KMS-11 (cell line): Measurements from ENCODE around the gene ATG14.

Source experiments
- H2AFZ ChIP-seq: fragments of 200-600 bp; sonication (generic); 2 replicates; pipeline ENCODE4 v1.6.1; 2016; ENCODE audit warnings: antibody characterized with exemption, mixed run types, low read depth
- H3K27ac ChIP-seq: fragments of 200-600 bp; sonication (generic); 2 replicates; pipeline ENCODE4 v1.6.1; 2016; ENCODE audit warnings: mild to moderate bottlenecking, mixed run types
- H3K27me3 ChIP-seq: fragments of 200-600 bp; sonication (generic); 2 replicates; pipeline ENCODE4 v1.6.1; 2017; ENCODE audit warnings: mild to moderate bottlenecking, low read depth, mixed run types, moderate library complexity; ENCODE audit not compliant: insufficient read depth
- H3K36me3 ChIP-seq: fragments of 200-600 bp; sonication (generic); 2 replicates; pipeline ENCODE4 v1.6.1; 2017; ENCODE audit warnings: mild to moderate bottlenecking, mixed run types; ENCODE audit not compliant: insufficient read depth
- H3K4me1 ChIP-seq: fragments of 200-600 bp; sonication (generic); 2 replicates; pipeline ENCODE4 v1.6.1; 2016; ENCODE audit warnings: mild to moderate bottlenecking, low read depth, mixed run types; ENCODE audit not compliant: poor library complexity, severe bottlenecking
- H3K4me2 ChIP-seq: fragments of 200-600 bp; sonication (generic); 2 replicates; pipeline ENCODE4 v1.7.0; 2016; ENCODE audit warnings: mild to moderate bottlenecking, mixed run types
- H3K4me3 ChIP-seq: fragments of 200-600 bp; sonication (generic); IDR thresholded peaks from 2 replicates; pipeline ENCODE4 v1.6.1; 2017; ENCODE audit warnings: low read depth, low read length, mixed read lengths; ENCODE audit not compliant: insufficient read depth
- H3K79me2 ChIP-seq: fragments of 200-600 bp; sonication (generic); 2 replicates; pipeline ENCODE4 v1.6.1; 2016; ENCODE audit warnings: low read depth, mixed run types; ENCODE audit not compliant: insufficient read depth
- H3K9ac ChIP-seq: fragments of 200-600 bp; sonication (generic); 2 replicates; pipeline ENCODE4 v1.6.1; 2016; ENCODE audit warnings: mild to moderate bottlenecking, mixed run types
- H4K20me1 ChIP-seq: fragments of 200-600 bp; sonication (generic); 2 replicates; pipeline ENCODE4 v1.6.1; 2016; ENCODE audit warnings: mild to moderate bottlenecking, mixed run types; ENCODE audit not compliant: insufficient read depth
- CTCF ChIP-seq: fragments of 200-600 bp; sonication (generic); conservative IDR thresholded peaks from 2 replicates; pipeline ENCODE4 v1.6.1; 2017; ENCODE audit warnings: low read depth, mild to moderate bottlenecking, antibody characterized with exemption, low read length, moderate library complexity, mixed read lengths

The ATG14 gene

GRCh38 chr14:55317542-55318306 is 93.9 kb downstream of the ATG14 start:
- no peak overlapping the region for H3K27ac ChIP-seq
- H3K27me3 ChIP-seq: no peaks in the 10 kb centered on the region
- H2AFZ ChIP-seq: no peak overlapping the region

DNA sequence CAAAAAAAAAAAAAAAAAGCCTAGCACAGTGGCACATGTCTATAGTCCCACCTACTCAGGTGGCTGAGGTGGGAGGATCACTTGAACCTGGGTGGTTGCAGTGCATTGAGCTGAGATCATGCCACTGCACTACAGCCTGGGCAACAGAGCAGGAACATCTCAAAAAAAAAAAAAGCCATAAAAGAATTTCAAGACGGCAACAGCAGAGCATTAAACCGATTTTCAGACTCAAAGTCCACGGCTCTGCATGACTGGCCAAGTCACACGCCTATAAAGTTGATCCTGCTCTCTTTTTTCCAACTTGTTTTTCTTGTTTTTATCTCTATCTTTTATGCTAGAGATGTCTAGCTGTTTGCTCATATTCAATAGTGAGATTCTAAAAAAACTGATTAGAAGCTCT is 95.1 kb downstream of the ATG14 start:
- H3K27ac ChIP-seq: no peak overlapping the region

More at GRCh38 chr14:55317542-55318306, 93.9 kb downstream of the ATG14 start:
- no peak overlapping the region for H3K4me2 ChIP-seq
- no peak overlapping the region for H3K9ac ChIP-seq
- H3K79me2 ChIP-seq: no peaks in the 10 kb centered on the region
- no peaks in the 10 kb centered on the region for H3K36me3 ChIP-seq
- TF ChIP-seq CTCF: no peak
- no peak overlapping the region for H3K4me3 ChIP-seq
- no peaks in the 10 kb centered on the region for H4K20me1 ChIP-seq
- H3K4me1 ChIP-seq: no peaks in the 10 kb centered on the region

More for the DNA sequence above, 95.1 kb downstream of the ATG14 start:
- H2AFZ ChIP-seq: no peak overlapping the region
- H4K20me1 ChIP-seq: no peaks in the 10 kb centered on the region
- H3K4me2 ChIP-seq: no peak overlapping the region
- H3K4me1 ChIP-seq: no peaks in the 10 kb centered on the region
- H3K27me3 ChIP-seq: no peaks in the 10 kb centered on the region
- H3K36me3 ChIP-seq: no peaks in the 10 kb centered on the region
- TF ChIP-seq CTCF: no peak
- no peaks in the 10 kb centered on the region for H3K79me2 ChIP-seq
- H3K4me3 ChIP-seq: no peak overlapping the region
- no peak overlapping the region for H3K9ac ChIP-seq
